Measurements from ENCODE around the gene IDI1.

- TF ChIP-seq CTCF (IDR thresholded peaks at IDR 0.05) (no peak), POLR2A (IDR thresholded peaks at IDR 0.05) (no peak)
Observed at GRCh38 chr10:1095498-1095897, 46.6 kb upstream of the IDI1 start.
